H7 (cell line): Measurements from ENCODE around the gene DMKN. TPM values are rescaled to one million over a fixed set of nuclear protein-coding genes. Genes with fewer than 3 reads are reported as not detected.
A peak's percentile ranks its signal among the peaks of the same experiment; 100 is the strongest.

Experiments
- DNase-seq: peaks from one replicate; pipeline ENCODE4 v3.0.0; 2012
- H3K27me3 ChIP-seq: 2 replicates; pipeline ENCODE4 v1.6.0; 2011; ENCODE audit warnings: mild to moderate bottlenecking, low read length; ENCODE audit not compliant: control insufficient read depth, insufficient read depth
- H3K36me3 ChIP-seq: replicated peaks from 2 replicates; pipeline ENCODE4 v1.5.1; 2011; ENCODE audit warnings: low read length; ENCODE audit not compliant: control insufficient read depth, insufficient read depth
- H3K4me3 ChIP-seq: 2 replicates; pipeline ENCODE4 v1.5.1; 2011; ENCODE audit warnings: low read depth, mild to moderate bottlenecking, control low read depth, low read length, moderate library complexity; ENCODE audit not compliant: insufficient read depth
- total RNA-seq: library from RNA; depleted of rRNA; stranded (reverse); fragments of >200 nt; shearing (Covaris generic); gene quantifications from 2 replicates; pipeline ENCODE4 v1.2.3, GENCODE V29; 2014

DMKN gene
- total RNA-seq, 1 experiment from 2014 or later: 182 TPM

DNA sequence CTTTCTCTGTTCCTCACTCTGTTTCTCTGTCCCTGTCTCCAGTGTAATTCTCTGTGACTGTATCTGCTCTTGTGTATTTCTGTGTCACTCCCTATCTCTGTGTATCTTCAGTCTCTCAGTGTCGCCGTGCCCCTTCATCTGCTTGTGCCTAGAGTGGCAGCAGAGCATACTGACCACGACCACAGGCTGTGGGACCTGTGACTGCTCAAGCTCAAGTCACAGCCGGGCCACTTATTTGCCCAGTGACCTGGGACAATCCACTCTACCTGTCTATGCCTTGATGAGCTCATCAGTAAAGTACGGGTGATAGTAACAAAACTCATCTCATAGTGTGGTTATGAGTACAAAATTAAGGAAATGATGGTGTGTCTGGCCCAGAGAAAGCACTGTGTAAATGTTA lies 40.6 kb upstream of the DMKN start:
- Histone ChIP-seq H3K36me3 (no peaks in the 10 kb centered on the region), H3K4me3 (no peak overlapping the region), H3K27me3 (peaks cover 18% of the 10 kb centered on the region)
- no peak for DNase-seq

DNA sequence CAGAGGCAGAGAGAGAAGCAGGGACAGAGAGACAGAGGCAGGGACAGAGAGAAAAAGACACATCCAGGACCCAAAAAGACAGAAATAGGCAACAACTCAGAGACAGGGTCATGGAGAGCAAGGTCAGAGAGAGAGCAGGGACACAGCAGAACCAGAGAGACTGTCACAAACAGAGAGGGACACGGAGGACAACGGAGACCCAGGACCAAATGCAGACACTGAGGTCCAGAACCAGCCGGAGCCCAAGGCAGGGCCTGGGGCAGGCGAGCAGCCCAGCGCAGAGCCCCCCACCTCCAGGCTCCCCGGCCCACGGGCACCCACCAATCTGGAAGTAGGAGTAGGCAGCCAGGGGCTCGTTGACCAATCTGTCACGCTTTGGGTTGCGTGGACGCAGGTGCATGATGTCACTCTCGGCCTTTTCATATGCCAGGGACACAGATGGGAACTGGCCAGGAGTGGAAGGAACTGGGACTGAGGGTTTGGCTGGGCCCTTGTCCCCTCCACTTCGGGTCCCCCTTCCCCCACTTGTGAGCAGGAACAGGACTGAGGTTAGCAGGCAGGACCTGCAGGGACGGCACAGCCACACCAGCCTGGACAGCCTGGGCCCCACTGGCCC lies 40.0 kb upstream of the DMKN start:
- DNase-seq: no peak
- Histone ChIP-seq H3K4me3 (no peak overlapping the region), H3K27me3 (peaks cover 12% of the 10 kb centered on the region), H3K36me3 (no peaks in the 10 kb centered on the region)

DNA sequence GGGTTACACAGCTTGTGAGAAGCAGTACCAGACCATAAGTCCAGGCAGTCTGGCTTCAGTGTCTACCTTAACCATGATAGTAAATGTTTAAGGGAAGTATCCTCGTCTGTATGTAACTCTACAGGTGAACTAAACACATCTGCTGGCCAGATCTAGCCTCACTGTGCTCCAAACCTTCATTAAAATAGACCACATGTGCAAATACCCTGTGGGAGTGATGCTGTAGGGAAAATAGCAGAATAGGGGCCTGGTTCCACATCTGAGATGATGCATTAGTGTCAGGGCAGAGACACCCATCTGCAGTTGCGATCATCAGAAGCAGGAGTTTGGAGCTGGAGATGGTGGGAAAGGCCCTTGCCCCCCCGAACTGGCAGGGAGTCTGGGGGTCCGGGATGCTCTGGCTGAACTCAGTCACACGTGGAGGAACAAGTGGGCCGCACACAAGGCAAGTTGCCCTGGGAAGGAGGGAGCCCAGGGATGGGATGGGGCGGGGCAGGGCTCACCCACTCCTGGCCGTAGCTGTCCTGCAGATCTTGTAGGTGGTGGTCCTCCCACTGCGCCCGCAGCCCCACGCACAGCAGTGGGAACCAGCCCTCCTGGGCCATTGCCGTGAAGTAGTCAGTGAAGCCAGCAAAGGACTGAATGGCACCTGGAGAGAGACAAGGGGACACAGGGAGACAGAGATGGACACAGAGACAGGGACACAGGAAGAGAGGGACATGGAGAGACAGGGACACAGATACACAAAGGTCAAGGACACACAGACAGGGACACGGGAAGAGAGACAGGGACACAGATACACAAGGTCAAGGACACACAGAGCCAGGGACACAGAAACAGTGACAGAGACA lies 39.3 kb upstream of the DMKN start:
- H3K4me3 ChIP-seq: no peak overlapping the region
- peaks cover 10% of the 10 kb centered on the region for H3K27me3 ChIP-seq
- no peaks in the 10 kb centered on the region; the same call in 1 of the 2 replicates for H3K36me3 ChIP-seq
- no peak for DNase-seq

- Histone ChIP-seq H3K4me3 (no peak overlapping the region), H3K27me3 (peaks cover 2% of the 10 kb centered on the region; the same call in 1 of the 2 replicates), H3K36me3 (peaks cover 6% of the 10 kb centered on the region)
- DNase-seq: no peak
Measured at GRCh38 chr19:35551091-35551810, 37.8 kb upstream of the DMKN start.

DNA sequence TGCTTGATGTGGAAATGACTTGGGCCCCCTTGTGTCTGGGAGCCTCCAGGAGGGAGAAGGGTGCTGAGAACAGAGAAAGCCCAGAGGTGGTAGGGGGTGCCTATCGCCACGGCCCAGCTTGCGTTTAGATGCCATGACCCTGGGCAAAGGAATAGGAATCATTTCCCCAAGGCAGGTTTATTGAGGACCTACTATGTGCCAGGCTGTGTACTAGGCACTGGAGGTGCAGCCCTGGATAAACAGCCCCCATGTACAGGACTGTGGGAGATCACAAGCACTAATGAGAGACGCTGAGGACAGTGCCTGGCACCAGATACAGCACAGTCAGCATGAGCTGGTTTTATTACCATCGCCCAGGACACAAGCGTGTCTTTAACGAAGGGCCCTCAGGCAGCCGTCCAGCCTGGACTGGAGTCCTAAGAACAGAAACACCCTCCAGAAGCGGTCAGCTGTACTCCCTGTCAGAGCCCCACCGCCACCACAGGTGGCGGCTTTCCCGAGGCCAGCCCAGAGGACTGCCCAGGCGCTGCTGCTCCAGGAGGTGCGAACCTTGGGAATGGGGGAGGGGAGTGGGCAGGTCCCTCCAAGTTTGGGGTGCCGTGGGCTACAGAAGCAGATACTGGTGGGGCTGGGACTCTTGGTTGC lies 36.6 kb upstream of the DMKN start:
- no peaks in the 10 kb centered on the region for H3K27me3 ChIP-seq
- H3K4me3 ChIP-seq: no peak overlapping the region
- no peak for DNase-seq
- peaks cover 6% of the 10 kb centered on the region for H3K36me3 ChIP-seq

DNA sequence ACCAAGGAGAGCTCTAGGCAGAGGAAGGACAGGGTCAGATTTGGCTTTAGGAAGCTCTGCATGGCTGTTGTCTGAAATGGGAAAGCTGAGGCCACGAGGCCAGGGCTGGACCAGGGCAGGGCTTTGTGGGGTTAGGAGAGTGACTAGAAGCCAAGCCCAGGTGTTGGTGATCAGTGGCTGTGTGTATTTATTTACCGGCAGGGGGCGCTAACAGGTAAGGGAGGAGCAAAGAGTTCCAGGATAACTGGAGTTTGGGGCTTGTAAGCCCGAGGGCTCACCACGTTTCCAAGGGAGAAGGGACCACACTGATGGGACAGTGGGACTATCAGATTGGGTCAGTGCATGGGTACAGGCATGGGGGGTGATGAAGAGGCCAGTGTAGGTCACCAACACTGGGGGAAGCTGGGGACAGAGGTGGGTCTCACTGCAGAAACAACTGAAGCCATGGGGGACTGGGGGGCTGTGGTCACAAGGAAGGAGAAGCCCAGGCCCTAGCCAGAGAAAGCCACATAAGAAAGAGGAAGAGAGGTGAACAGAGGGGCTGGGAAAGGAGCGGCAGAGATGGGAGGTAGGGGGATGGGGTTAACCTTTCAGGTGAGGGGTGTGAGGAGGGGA lies 35.8 kb upstream of the DMKN start:
- Histone ChIP-seq H3K27me3 (no peaks in the 10 kb centered on the region), H3K36me3 (peaks cover 6% of the 10 kb centered on the region), H3K4me3 (no peak overlapping the region)
- peak; percentile 95 for DNase-seq

DNA sequence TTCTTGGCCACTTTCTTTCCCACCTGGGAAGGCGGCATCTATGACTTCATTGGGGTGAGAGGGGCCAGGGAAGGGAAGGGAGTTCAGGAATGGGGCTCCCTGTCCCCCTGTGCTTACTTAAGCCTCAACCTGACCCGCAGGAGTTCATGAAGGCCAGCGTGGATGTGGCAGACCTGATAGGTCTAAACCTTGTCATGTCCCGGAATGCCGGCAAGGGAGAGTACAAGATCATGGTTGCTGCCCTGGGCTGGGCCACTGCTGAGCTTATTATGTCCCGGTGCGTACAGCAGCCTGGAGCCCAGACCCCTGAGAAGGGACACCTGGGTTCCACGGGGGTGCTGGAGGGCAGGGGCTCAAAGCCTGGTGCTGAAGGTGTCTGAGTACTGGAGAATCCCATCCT lies 33.1 kb upstream of the DMKN start:
- Histone ChIP-seq H3K4me3 (no peak overlapping the region), H3K36me3 (peaks cover 12% of the 10 kb centered on the region), H3K27me3 (no peaks in the 10 kb centered on the region)
- DNase-seq: no peak

DNA sequence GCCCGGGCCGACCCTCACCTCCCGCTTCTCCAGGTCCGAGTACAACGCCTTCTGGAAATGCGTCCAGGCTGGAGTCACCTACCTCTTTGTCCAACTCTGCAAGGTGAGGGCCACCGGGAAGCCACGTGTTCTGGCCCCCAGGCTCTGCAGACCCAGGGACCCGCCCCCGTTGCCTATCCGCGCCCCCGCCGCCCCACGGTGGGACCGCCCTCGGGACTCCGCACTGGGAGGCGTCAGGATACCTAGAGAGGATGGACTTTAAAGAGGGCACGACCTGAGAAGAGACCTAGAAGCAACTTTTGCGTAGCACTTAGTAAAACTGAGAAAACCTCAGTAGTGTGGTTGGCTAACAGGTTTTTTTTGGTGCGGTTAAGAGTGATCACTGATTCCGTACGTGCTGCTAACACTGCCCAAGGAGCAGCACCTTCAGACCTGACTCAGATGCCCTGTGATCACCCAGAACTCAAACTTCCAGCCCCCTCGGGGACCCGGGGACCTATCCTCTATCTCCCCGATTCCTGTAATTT lies 32.5 kb upstream of the DMKN start:
- peak overlapping the region; percentile 94 for H3K4me3 ChIP-seq
- H3K27me3 ChIP-seq: no peaks in the 10 kb centered on the region
- DNase-seq: peak; percentile 88
- H3K36me3 ChIP-seq: peaks cover 12% of the 10 kb centered on the region

DNA sequence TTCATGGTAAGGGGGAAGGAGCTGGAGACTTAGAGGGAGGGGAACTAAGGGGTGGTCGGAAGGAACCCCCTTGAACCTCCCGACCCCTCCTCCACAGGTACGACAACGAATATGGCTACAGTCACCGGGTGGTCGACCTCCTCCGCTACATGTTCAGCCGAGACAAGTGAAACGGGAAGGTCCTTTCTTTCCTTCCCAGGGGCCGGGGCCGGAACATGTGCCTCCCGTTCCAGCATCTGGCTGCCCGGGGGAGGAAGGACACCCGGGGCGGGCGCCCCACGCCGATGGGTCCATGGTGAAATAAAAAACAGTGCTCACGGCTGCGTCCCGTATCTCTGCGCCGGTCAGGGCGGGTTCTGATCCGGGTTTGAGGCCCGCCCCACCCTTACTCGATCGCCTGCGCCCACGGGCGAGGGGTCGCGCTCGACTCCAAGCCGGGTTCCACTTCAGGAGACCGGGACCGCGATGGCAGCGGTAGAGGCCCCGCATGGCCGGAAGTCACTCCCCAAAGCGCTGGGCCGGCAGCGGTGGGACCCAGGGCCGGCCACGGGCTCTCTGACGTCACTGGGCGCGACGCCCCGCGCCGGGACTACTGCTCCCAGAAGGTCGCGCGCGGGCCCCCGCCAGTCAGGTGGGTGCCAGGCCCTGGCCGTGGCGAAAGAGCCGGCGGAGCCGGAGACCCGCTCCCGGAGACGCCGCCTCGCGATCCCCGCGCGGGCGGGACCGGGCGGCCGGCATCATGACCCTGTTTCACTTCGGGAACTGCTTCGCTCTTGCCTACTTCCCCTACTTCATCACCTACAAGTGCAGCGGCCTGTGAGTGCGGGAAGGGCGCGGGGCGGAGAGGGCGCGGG lies 31.8 kb upstream of the DMKN start, which contains the start of gene TMEM147:
Gene TMEM147, plus strand, starts transcription at position 626 of the 854 bp plus-strand sequence. Its CDS starts 114 bp downstream, at position 740.
- Histone ChIP-seq H3K4me3 (peak within 1 kb of the TSS; percentile 94), H3K27me3 (no peaks in the 10 kb centered on the region), H3K36me3 (peaks cover 12% of the 10 kb centered on the region)
- peak; percentile 100 for DNase-seq

DNA sequence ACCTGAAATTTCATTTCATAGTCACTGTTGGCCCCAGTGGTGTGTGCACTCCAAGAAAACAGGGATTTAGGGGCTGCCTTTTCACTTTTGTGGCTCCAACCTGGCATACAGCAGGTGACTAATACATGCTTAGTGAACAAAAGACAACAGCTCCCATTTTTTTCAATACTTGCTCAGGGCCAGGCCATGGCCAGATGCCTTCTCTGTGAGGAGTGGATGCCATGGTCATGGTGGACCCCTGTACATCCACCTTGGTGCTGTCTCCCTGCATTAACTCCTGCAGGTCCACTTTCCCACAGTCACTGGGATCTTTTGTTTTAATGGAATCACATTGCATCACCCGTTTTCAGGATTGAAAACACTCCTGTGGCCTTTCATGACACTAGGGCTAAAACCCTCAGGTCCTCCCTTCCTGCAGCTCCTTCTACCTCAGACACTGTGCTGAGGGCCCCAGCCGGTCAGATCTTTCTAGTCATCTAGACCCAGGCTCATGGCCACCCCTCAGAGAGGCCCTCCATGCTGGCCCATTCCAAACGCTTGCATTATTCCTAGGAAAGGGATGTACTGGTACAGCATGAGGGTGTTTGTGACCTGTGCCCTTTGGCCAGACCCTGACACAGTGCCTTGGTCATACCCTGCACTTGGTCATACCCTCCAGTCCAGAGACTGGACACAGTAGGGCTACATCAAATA lies 30.8 kb upstream of the DMKN start:
- Histone ChIP-seq H3K27me3 (no peaks in the 10 kb centered on the region), H3K36me3 (peaks cover 12% of the 10 kb centered on the region), H3K4me3 (peak overlapping the region; percentile 94)
- DNase-seq: no peak

DNA sequence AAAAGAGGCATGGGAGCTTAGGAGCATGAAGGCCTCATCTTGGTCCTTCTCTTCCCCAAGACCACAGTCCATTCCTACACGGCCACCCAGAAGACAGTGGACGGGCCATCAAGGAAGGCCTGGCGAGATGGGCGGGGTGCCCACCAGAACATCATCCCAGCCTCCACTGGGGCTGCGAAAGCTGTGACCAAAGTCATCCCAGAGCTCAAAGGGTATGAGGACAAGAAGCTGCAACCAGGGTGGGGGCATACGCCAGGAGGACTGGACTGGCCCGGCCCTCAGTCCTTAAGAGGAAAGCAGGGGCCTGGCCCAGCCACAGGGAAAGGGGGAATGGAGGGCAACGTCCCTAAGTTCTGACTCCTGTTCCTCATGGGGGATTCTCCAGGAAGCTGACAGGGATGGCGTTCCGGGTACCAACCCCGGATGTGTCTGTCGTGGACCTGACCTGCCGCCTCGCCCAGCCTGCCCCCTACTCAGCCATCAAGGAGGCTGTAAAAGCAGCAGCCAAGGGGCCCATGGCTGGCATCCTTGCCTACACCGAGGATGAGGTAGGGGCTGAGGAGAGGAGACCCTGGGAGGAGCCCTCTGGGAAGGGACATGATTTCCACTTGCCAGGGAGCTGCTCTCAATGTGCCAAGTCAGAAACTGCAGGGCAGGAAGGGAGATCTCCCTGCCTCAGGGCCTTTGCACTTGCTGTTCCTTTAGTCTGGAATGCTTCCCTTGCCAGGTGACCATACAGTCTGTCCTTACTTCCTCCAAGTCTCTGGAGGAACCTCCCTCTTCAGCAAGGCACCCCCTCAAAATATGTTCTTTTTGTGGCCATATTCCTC lies 30.0 kb upstream of the DMKN start:
- Histone ChIP-seq H3K36me3 (peaks cover 12% of the 10 kb centered on the region), H3K4me3 (no peak overlapping the region), H3K27me3 (no peaks in the 10 kb centered on the region)
- DNase-seq: no peak

GRCh38 chr19:35542209-35542608 lies 28.8 kb upstream of the DMKN start:
- peaks cover 9% of the 10 kb centered on the region for H3K36me3 ChIP-seq
- no peak for DNase-seq
- H3K4me3 ChIP-seq: no peak overlapping the region
- H3K27me3 ChIP-seq: no peaks in the 10 kb centered on the region
